GM10266 (cell line): ENCODE data around the gene KRT83.
"Not testable (repeated sequence)": the region's sequence is repeated elsewhere in the genome, so short reads cannot be mapped to it uniquely, and the experiment has no call there.

Experiments used
- DNase-seq: peaks from one replicate; pipeline ENCODE4 v3.0.0; 2012; ENCODE audit errors: extremely low spot score
- TF ChIP-seq, protein P1 (sequence below): IDR thresholded peaks from 2 replicates; pipeline ENCODE4 v1.5.1; 2012; ENCODE audit warnings: mild to moderate bottlenecking, low read depth; ENCODE audit not compliant: control insufficient read depth, insufficient read depth; ENCODE audit errors: missing control alignments

The KRT83 gene

GRCh38 chr12:52291267-52291935 is 29.8 kb downstream of the KRT83 start, which contains the start of gene KRT81:
Gene KRT81, minus strand, starts transcription at chr12:52291534. Its CDS starts 69 bp downstream, at chr12:52291465.
- TF ChIP-seq, protein P1, sequence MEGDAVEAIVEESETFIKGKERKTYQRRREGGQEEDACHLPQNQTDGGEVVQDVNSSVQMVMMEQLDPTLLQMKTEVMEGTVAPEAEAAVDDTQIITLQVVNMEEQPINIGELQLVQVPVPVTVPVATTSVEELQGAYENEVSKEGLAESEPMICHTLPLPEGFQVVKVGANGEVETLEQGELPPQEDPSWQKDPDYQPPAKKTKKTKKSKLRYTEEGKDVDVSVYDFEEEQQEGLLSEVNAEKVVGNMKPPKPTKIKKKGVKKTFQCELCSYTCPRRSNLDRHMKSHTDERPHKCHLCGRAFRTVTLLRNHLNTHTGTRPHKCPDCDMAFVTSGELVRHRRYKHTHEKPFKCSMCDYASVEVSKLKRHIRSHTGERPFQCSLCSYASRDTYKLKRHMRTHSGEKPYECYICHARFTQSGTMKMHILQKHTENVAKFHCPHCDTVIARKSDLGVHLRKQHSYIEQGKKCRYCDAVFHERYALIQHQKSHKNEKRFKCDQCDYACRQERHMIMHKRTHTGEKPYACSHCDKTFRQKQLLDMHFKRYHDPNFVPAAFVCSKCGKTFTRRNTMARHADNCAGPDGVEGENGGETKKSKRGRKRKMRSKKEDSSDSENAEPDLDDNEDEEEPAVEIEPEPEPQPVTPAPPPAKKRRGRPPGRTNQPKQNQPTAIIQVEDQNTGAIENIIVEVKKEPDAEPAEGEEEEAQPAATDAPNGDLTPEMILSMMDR, result no peak
- no peak for DNase-seq

DNA sequence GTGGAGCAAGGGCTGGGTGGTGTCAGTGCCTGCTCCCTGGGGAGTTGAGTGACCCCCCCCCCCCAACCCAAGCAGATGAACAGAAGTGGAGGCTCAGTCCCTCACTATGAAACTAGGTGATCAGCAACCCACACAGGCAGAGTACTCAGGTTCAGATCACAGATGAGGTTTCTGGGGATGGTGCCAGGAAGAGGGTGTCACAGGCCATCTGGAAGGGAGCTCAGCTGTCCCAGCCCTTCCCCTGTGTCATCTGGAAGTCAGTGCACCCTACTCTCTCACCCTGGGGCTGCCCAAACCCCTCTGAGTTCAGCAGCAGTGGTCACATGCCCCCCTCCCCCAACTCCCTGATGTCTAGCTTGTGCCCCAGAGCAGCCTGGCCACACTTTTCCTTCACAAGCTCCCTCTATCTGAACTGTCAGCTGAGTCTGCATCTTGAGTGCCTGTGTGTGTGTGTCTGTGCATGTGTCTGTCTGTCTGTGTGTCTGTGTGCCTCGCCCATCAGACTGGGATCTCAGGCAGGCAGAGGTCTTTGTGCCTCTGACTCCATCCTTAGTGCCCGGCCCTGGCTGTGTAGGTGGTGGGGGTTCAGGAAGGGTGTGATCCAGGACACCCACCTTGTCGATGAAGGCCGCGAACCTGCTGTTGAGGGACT is 30.6 kb downstream of the KRT83 start:
- DNase-seq, result not testable (repeated sequence)

DNA sequence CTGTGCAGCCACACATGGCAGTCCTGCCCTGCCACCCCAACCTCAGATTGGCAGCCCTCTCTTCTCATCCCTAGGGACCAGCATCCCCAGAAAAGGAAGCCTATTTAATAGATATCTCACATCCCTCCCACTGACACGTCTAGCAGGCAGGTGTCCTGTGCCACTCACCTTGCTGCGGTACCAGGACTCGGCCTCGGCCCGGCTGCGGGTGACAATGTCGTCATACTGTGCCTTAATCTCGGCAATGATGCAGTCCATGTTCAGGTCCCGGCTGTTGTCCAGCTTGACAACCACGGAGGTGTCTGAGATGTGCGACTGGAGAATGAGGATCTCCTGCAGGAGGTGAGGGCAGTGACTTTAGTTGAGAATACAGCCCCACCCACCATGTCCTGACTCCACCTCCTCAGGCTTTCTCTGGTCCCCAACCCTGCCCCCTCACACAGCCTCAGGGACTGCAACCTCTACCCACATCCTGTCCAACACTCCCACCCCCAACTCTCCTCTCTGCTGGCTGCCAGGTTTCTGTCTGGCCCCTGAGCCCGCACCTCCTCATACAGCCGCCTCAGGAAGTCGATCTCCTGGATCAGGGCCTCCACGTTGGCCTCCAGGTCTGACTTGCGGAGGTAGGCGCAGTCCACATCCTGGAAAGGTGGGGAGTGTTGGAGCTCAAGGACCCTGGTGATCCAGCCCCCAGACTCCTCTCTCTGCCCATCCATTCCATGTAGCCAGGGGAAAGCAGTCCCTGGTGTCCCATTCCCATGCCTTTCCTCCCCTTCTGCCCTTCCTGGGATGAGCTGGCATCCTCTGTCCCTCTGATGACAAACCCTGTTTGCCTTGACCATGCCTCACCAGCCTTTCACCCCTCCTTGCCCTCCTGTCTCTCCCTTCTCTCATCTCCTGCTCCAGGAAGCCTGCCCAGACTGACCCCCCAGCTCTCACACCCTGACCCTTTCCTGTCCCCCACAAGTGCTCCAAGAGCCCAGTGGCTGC is 33.1 kb downstream of the KRT83 start:
- DNase-seq, result not testable (repeated sequence)

- DNase-seq, result not testable (repeated sequence)
- TF ChIP-seq, protein P1, result peak; percentile 13
These were observed 34.1 kb downstream of the KRT83 start for GRCh38 chr12:52286857-52287785.

GRCh38 chr12:52285851-52286530 is 35.2 kb downstream of the KRT83 start:
- TF ChIP-seq, protein P1, result no peak
- no peak for DNase-seq

DNA sequence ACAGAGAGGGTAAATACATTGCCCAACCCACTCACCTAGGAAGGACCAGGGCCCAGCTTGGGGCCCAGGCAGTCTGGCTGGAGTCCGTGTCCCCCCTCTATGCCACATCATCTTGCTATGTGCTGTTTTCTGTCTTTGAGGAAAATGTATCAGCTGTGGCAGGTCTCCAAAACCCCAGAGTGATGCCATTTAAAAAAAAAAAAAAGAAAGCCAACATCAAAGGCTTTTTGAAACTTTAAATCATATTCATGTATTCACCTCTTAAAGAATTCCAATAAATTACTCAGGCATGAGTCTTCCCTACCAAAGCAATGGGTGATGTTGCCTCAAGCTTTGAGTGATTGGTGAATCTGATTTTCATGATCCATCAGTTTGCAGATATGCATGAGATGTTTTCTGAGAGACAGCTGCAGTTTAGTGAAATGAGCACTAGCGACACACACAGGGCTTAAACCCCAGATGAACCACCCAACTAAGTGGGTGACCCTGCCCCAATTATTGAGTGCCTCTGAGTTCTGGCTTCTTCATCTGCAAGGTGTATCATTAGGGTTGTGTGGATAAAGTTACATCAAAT is 35.9 kb downstream of the KRT83 start:
- no peak for DNase-seq
- TF ChIP-seq, protein P1, result no peak

- TF ChIP-seq, protein P1, result no peak
- DNase-seq, result no peak
These were observed 36.5 kb downstream of the KRT83 start for GRCh38 chr12:52284562-52285171.
